Inferior parietal cortex (tissue), 1 donor: ENCODE results near the gene IDUA.

Source experiments
- DNase-seq: peaks from one replicate; pipeline ENCODE4 v3.0.0-alpha.2; 2016; ENCODE audit errors: extremely low spot score

IDUA gene

DNA sequence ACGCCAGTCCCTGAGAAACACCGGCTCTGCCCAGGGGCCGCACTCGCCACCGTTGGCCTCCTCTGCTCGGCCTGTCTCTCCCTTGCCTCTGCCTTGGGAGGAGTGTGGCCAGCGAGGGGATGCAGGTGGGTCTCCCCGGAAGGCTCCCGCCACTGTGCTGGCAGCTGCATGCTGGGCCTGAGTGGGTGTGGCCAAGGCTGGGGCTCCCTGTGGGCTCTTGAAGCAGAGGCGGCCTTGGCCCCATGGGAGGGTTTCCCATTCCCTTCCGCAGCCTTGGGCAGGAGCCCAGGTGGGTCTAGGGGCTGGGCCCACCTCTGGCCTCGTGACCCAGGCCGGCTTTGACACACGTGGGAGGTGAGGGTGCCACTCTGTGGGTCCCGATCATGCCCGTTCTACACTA lies 43.7 kb downstream of the IDUA start:
- no peak for DNase-seq

DNA sequence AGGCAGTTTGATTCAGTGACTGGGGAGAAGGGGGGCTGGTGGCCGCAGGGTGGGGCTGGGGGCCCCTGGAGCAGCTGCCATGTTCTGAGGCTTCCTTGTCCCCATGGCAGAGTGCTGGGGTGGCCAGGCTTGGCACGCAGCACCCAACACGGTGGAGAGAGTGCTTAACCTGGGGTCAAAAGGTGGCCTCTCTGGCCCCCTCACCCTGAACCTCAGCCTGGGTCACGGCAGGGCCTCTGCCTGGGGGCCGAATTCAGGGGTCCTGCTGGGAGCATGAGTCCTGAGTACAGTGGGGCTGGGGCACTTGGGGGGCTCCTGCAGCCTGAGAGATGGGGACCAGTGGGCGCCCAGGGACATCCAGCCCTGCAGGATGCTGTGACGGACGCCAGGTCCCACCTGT lies 44.5 kb downstream of the IDUA start:
- no peak for DNase-seq

DNA sequence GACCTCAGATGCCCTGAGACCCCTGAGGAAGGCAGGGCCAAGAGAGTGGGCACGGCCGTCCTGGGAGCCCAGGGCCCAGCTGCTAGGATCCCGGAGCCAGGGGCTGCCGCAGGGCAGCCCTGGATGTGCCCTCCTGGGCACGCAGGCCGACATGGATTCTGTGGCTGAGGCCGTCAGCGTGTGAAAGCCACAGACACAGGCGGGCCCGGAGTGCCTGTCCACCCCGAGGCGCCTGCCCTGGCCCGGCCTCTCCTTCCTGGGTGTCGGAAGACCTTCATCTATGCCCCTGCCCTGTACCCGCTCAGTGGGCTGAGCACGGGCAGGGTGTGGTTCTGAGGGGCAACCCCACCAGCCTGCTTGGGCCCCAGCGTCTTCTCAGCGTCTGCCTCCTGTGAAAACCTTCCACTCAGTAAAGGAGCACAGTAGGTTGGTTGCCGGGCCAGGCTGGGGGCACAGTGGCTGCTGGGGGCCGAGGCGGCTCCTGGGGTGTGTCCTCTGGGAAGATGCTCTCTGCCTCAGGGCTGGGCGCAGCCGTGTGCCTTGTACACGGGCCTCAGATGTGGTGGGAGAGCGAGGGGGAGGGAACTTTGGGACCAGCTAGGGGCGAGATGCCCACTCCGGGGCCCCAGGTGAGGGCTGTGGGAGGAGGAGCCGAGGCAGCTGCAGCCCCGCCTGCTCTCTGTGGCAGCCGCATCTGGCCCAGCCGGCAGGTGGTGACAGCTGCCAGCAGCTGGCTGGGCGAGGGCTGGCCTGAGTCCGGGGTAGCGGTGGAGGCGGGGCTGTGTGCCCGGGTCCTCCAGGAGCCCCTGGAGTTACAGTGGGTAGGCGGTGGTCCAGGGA lies 45.3 kb downstream of the IDUA start:
- DNase-seq = no peak

DNA sequence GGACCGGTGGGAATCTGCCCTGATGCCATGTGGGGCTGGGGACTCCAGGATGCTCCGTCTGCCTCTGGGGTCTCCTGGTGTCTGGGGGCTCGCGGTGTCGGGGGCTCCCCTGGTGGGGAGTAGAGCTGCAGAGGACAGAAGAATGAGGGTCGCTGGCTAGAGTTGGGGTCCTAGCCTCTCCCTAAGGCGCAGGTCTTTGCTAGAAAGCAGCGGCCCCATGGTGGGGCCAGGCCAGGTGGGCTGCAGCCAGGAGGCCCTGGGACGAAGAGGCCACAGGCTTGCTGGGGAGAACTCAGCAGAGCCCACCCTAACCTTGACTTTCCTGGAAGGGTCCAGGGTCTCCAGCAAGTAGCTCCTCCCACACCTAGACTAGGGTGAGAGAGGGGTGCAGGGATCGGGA lies 46.0 kb downstream of the IDUA start:
- no peak for DNase-seq

DNA sequence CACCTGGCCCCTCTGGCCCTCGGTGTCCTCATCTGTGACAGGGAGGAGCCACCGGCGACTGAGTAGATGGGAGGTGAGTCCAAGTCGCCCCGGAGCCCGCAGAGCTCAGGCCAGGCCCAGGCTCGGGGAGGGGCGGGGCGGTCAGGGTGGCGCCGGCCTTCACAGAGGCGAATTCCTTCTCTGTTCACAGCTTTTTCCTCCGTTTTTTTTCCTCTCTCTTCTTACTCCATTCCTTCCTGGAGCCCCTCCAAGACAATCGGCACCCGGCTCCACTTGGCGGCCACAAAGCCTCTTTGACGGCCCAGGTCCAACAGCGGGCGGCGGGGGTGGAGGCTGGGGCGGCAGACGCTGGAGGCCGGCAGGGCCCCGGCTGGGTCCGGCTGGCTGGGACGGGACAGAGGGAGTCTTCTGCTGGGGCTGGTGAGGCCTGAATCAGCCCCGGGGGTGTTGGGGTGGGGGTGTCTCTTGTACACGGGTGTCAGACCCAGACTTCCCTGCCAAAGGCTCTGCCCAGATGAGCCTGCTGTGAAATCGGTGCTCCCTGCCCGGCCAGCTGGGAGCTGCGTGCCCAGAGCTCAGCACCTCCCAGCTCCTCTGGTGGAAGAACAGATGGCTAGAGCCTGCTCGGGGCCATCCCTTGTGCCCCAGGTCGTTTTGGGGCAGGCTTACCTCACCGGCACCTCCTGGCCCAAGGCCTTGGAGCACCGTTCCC lies 47.2 kb downstream of the IDUA start:
- DNase-seq = peak; percentile 27

DNA sequence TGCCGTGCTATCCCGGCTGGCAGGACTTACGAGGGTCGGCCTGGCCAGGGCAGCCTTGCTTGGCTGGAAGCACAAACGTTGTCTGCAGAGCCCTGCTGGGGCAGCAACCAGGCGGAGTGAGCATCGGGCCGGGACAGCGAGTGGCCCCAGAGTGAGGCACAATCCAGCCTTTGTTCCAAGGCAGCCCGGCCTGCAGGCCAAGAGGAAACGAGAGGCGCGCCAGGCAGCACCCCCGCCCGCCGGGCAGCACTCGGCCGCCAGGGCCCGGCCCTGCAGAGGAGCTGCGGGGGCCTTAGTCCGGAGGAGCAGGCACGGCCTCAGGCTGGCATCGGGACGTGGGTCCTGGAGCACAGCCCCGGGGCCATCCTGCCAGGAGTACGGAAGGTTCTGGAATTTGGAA lies 48.7 kb downstream of the IDUA start:
- DNase-seq = peak; percentile 71

DNA sequence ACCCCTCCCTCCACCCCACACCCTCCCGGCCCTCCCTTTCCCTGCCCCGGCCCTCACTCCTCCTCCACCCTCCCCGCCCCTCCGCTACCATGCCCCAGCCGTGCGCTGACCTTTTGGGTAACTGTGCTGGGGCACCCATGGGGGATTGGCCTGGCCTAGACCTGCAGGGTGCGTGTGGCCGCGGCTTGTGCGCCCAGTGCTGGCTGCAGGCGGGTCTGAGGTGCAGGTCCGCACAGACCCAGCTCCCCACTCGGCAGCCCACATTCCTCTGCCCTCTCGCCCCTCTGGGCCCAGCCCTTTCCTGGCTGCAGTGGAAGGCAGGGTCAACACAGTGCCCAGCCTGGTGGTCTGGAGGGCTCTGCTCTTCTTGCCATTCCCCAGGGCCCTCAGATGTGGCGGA lies 49.3 kb downstream of the IDUA start:
- no peak for DNase-seq

DNA sequence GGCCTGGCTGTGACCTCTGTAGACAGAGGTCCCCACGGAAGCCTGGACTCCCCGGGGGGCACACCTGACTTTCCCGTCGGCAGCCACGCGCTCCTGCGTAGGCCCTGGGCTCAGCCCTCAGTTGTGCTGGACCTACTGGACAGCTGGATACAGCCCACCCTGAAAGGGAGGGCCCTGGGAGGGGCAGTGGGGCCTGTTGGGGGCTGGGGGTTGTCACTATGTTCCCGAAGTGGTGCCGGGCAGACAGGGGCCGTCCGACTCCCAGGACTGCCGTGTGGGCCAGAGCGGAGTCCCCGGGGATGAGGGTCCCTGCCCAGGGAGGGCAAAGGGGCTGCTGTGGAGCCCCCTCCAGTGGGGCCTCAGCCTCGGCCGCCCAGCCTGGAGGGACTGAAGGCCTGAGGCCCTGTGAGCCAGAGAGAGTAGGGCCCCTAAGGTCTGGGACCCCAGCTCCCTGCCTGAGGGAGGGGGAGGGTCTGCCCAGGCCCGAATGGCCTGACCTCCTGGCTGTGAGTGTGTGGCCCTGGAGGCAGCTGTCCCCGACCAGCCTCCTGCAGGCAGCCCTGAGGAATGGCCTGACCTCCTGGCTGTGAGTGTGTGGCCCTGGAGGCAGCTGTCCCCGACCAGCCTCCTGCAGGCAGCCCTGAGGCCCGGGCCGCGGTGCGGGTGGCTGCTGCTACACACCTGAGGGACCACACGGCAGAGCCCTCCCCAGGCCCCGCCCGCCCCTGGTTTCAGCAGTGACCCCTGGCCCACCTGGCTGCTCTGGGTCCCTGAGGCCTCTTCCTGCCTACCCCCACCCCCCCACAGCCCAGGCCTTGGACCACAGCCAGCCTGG lies 50.3 kb downstream of the IDUA start:
- no peak for DNase-seq

DNA sequence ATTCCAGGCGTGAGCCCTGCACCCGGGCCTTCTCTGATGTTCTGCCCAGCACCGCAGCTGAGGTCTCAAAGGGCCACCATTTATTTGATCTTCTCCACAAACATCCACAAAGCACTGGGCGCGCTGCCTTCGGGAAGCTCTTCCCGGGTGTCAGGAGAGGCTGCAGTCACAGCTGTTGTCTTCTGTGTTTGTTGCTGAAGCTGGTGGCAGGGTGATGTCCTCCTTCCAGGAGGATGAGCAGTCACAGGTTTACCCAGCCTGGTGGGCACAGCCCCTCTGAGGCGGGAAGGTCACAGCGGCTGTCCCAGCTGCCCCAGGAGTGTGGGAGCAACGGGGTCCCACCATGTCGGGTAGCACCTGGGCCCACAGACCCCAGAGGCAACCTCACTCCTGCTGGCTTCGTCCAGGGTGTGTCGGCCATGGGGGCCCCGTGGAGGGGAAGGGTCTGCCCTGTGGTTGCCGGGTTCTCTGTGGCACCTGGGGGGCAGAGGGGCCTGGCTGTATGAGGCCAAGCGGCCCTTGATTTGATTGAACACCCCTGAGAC lies 52.2 kb downstream of the IDUA start:
- DNase-seq = no peak

DNA sequence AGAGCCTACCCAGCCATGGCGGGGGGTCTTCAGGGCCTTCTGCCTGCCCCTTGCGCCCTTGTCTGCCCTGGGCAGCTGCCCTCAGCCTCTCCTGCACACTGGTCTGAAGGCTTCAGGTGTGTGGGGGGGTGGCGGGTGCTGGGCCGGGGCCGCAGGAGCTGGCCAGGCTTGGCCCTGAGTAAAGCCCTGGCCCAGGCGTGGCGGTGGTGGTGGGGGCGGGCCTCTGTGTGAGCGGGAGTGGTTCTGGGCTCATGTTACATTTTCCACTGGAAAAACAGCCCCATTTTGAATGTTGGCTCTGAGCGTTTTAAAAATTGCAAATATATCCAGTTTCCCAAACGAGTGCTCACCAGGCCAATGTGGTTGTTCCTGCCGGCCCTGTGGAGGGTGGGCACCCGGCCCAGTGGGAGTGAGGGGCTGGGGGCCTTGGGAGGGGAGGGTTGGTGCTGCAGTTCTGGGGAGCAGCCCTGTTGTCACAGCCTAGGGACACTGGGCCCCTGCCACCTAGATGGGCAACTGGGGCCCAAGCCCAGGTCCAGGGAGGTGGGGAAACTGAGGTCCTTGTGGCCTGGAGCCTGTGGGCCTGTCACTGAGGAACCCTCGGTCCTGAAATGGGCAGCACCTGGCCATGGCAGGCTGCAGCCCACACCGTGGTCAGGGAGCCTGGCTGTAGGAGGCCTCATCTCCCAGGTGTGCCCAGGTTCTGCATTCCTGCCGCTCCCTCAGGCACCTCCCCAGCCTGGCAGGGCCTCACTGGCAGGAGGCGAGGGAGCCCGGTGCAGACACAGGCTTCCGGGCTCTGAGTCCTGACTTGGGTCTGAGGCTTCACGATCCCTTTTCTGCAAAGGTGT lies 52.9 kb downstream of the IDUA start:
- no peak for DNase-seq

DNA sequence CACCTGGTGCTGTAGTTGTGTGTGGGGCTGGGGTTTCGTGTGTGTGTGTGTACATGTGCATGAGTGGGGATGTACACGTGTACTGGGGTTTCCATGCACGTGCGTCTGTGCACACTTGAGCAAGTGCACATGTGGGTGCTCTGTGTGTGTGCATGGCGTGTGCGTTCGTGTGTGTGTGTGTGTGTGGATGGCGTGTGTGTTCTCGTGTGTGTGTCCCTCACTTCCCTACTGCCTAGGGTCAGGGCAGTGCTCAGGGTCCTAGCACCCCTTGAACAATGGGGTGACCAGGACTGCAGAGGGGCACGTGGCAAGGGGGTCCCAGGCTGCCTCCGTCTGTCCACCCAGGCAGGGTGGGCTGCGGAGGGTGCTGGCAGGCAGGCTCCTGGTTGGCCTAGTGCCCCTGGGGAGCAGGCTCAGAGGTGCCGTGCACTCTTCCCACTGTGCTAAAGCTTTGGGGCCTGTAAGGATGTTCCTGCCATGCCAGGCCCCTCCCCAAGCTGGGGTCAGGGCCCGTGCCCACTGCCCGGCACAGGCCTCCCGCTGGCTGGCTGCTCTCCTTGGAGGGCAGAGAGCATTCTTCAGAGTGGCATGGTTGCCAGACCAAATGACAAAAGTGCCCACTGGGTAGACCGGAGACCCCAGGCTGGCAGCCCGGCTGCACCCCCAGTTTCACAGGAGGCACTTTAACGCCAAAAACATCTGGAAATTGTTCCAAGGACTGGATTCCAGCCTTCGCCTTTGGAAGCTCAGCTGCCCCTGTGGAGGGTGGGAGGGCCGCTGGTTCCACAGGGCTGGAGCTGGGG lies 53.7 kb downstream of the IDUA start:
- no peak for DNase-seq

DNA sequence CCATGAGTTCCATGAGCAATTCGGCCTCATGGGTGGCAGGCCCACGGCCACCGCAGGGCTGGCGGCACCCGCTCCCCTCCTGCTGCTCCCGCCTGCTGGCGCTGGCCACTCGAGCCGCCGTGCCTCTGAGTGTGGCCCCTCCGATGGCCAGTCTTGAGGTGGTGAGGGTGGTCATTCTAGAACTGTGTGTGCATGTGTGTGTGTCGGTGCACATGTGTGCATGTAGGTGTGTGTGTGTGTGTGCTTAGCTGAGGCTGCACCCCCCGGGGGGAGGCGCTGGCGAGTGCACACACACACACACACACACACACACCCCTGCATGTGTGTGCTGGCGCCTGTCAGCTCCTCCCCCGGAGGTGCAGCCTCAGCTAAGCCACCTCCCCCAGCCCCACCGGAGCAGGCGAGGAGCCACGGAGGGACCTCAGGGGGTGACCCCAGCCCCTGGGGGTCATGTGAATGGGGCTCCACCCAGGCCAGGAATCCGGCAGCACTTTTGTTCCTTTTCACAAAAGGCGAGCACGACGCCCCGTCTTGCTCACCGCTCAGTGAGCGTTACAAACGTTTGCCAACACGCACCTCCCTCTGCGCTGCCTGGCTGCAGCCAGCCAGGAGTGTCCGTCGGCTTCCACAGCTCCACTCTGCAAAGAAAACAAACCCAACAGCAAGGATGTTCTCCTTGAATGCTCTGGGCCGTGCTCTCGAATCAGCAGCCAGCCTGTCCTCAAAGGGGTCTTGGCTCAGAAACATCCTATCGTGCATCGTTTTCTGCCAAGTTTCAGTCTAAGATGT lies 54.5 kb downstream of the IDUA start:
- peak; percentile 31 for DNase-seq

DNA sequence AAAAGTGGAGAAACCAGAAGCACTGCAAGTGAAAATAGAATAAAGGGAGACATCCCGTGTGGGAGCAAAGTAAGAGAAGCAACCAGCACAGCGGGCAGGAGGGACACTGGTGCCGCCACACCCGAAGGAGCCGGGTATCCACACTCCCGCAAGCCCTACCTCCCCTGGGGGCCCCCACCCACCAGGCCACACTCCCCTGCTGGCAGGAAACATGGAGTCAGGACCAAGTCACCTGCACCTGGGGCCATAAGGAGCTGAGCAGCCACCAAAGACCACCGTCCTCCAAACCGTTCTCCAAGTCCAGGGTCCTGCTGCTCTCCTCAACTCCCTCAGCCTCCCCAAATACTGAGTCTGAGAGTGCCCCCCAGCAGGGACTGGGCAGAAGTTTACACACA lies 55.1 kb downstream of the IDUA start:
- no peak for DNase-seq

DNA sequence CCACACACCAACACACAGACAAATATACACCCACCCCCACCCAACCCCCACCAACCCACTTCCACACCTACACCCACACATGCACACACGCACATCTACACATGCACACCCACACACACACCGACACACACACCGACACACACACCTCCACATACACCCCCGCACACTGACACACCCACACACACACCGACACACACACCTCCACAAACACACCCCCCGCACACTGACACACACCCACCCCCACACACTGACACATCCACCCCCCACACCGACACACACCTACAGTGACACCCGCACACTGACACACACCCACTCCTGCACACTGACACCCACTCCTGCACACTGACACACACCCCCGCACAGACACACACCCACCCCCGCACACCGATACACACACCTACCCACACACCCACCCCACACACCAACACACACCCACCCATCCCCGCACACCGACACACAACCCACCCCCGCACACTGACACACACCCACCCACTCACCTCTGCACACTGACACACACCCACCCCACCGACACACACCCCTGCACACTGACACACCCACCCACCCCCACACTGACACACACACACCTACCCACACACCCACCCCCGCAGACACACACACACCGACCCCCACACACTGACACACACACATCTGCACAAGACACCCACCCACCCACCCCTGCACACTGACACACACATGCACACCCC lies 55.7 kb downstream of the IDUA start:
- DNase-seq = no peak

DNA sequence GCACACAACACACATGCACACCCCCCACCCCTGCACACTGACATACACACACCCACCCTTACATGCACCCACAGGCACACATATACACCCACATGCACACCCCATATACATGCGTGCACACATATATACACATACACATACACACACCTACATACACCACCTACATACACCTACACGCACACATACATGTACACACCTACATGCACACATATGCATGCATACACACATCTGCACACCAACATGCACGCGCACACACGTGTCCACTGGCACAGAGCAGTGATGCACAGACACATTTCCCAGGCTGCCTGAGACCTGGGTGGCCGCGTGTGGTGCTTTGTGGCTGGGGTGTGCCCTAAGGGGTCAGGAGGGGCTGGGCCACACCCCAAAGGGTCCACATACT lies 56.3 kb downstream of the IDUA start:
- no peak for DNase-seq

DNA sequence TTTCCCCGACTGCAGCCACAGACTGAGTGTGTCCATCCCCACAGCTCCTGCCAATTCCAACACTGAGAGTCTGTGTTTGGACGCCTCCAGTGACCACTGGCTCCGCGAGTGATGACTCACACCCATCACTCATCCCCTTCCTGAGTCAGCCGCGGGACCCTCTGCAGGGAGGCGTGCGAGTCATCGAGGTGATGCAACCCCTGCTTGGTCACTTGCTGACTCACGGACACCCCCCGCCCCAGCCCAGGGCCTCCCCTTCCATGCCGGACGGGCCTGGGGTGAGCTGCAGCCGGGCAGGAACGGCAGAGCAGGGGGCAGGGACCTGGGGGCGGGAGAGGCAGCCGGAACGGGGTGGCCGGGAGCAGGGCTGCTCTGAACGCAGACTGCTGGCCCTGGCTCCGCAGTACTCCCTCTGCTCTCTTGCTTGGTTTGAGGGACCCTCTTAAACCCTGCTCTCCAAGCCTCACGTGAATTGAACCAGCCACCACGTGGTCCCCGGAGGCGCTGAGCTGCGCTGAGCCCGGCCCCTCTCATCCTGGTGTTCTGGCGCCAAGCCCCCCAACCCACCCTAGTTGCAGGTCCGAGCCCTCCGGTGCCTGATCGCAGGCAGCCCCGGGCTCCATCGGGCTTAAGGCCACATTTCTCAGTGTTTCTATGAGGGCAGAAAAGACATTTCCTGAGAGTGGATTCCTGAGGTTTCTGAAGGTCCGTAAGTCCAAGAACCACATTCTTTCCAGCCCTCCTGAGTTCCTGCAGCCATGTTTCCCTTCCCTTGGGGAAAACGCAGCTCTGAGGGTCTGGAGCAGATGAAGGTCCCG lies 57.0 kb downstream of the IDUA start:
- DNase-seq = peak; percentile 60

DNA sequence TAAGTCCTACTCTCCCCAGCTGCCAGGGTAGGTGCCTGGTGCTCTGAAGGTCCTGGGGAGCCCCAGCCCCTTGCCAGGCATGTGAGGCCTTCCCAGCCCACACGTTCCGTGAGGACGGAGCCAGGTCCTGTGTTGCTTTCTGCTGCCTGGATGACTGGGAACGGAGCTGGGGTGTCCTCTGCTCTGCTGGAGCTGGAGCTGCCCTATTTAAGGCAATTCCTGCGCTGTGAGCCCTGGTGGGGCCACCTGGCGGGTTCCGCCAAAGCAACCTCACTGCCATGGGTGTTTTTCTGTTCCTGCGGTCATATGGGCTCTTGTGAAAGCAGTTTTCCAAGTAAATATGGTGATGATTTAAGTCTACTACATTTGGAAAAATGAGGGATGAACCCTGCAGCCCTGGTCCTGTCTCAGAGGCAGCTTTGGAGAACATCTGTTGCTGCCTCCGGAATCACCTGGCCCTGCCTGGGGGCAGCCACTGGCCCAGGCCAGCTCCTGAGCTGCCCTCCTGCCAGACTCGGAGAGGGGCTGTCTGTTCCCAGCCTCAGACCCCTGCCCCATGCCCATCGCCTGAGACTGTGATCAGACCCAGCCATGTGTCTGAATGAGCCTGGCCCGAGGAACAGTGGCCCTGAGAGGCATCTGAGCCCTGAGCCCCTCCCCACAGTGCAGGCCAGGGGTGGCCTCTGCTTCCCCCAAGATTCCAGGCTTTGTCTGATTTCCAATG lies 57.8 kb downstream of the IDUA start:
- DNase-seq = no peak
